A673 (cell line): Measurements from ENCODE around the gene SPEM1.

Source experiments
- EZH2 ChIP-seq: fragments of 200-600 bp; sonication (generic); IDR thresholded peaks from 2 replicates; pipeline ENCODE4 v1.6.1; 2017; ENCODE audit warnings: borderline replicate concordance, low read depth, mild to moderate bottlenecking, mixed read lengths, antibody characterized with exemption, low read length; ENCODE audit not compliant: poor library complexity, severe bottlenecking
- TF ChIP-seq, protein P1 (sequence below): fragments of 300-800, 200-600 bp; sonication (generic); conservative IDR thresholded peaks from 2 replicates; pipeline ENCODE4 v1.5.1; 2017; ENCODE audit warnings: low read depth, mild to moderate bottlenecking, antibody characterized with exemption, low read length, moderate library complexity, mixed read lengths

GRCh38 chr17:7431231-7431630 lies 11.1 kb downstream of the SPEM1 start:
- no peak for TF ChIP-seq EZH2
- TF ChIP-seq, protein P1, sequence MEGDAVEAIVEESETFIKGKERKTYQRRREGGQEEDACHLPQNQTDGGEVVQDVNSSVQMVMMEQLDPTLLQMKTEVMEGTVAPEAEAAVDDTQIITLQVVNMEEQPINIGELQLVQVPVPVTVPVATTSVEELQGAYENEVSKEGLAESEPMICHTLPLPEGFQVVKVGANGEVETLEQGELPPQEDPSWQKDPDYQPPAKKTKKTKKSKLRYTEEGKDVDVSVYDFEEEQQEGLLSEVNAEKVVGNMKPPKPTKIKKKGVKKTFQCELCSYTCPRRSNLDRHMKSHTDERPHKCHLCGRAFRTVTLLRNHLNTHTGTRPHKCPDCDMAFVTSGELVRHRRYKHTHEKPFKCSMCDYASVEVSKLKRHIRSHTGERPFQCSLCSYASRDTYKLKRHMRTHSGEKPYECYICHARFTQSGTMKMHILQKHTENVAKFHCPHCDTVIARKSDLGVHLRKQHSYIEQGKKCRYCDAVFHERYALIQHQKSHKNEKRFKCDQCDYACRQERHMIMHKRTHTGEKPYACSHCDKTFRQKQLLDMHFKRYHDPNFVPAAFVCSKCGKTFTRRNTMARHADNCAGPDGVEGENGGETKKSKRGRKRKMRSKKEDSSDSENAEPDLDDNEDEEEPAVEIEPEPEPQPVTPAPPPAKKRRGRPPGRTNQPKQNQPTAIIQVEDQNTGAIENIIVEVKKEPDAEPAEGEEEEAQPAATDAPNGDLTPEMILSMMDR: no peak
